ENCODE measurements around the gene METRNL. TPM values are rescaled to one million over a fixed set of nuclear protein-coding genes. Genes with fewer than 3 reads are reported as not detected.
"Not testable (repeated sequence)": the region's sequence is repeated elsewhere in the genome, so short reads cannot be mapped to it uniquely, and the experiment has no call there.

Gene METRNL
- polyA plus RNA-seq, 3 donors, result 13.1 to 133 (median 29.8) TPM

DNA sequence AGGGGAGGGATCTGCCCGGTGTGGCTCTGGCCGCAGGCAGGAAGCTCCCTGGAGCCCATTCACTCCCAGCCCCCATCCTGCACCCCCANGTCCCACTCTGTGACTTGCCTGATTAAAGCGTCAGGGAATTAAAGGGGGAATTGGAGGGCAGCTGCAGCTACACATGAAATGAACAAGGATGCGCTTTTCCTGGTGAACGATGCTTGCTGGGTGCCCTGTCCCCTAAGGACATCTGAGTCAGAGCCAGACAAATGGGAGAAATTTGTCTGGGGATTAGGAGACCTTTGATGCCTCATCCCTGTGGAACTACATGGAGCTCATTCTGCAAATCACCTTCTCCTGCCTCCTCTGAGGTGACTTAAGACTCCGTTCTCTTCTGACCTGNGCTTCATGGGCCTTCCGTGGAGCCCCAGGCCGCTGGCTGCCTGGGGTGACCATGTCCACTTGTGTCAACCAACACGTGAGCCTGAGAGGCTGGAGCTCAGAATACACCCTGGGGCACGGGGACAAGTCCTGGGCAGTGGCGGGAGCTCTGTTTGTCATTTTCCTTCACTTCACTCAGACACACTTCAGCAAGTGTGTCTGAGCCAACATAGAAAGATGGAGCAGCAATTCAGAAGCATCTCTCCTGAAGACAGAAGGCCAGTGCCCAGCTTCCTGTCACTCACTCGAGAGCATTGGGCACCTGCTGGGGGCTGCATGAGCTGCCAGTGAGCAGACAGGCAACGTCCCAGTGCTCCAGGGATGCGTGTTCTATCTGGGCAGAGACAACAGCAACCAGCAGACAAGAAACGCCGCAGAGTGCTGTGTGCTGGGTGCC is 54.1 kb downstream of the METRNL start:
- 93% methylated on average over 14 of the region's 16 CpGs for WGBS (ENCODE audit: insufficient coverage)
- no peak for DNase-seq
- Histone ChIP-seq H3K27ac (ENCODE audit: low read depth in 1 of 2, low read length in 2 of 2) (no peak overlapping the region), H3K9me3 (replicated peaks in 1 of 2; ENCODE audit: control insufficient read depth in 1 of 2, insufficient read depth in 1 of 2, low read length in 2 of 2) (no peaks in the 10 kb centered on the region), H3K4me3 (replicated peaks in 1 of 3; ENCODE audit: low read depth in 2 of 3, low read length in 3 of 3) (no peak overlapping the region), H3K36me3 (replicated peaks in 1 of 2; ENCODE audit: control insufficient read depth in 1 of 2, insufficient read depth in 2 of 2, low read length in 2 of 2) (no peaks in the 10 kb centered on the region), H2AFZ (ENCODE audit: insufficient read depth, low read depth, low read length, poor library complexity, severe bottlenecking) (no peak overlapping the region), H3K79me2 (ENCODE audit: insufficient read depth, low read length) (no peaks in the 10 kb centered on the region), H4K20me1 (ENCODE audit: insufficient read depth, low read length) (no peaks in the 10 kb centered on the region), H3K9ac (ENCODE audit: insufficient read depth, low read length, poor library complexity, severe bottlenecking) (no peak overlapping the region), H3K4me1 (ENCODE audit: control insufficient read depth in 1 of 2, insufficient read depth in 2 of 2, low read length in 2 of 2) (peaks cover 0 to 3% of the 10 kb centered on the region in 2 donors), H3K4me2 (replicated peaks; ENCODE audit: extremely low read depth, low read length, poor library complexity, severe bottlenecking) (no peak overlapping the region), H3K27me3 (ENCODE audit: control insufficient read depth in 2 of 2, insufficient read depth in 2 of 2, low read length in 2 of 2) (peaks cover 0 to 4% of the 10 kb centered on the region in 2 donors)
- Mint-ChIP-seq H3K36me3 (peaks cover 0 to 1% of the 10 kb centered on the region in 2 donors), H3K4me1 (peaks cover 11% of the 10 kb centered on the region), H3K4me3 (no peak overlapping the region), H3K9me3 (peaks cover 0 to 2% (median 0%) of the 10 kb centered on the region in 7 donors), H3K27me3 (ENCODE audit: low read depth in 3 of 3) (peaks cover 1 to 24% (median 9%) of the 10 kb centered on the region in 3 donors), H3K27ac (peak overlapping the region in 2 of 7 donors; percentile 14 to 46)
- TF ChIP-seq CTCF (IDR thresholded peaks at IDR 0.05), result no peak
- intact Hi-C loops (cut with micrococcal nuclease), result no loop called here

DNA sequence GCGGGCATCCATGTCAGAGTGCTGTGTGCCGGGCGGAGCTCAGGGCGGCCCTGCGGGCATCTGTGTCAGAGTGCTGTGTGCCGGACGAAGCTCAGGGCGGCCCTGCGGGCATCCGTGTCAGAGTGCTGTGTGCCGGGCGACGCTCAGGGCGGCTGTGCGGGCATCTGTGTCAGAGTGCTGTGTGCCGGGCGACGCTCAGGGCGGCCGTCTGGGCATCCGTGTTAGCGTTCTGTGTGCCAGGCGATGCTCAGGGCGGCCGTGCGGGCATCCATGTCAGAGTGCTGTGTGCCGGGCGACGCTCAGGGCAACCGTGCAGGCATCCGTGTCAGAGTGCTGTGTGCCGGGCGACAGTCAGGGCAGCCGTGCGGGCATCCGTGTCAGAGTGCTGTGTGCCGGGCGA is 55.0 kb downstream of the METRNL start:
- DNase-seq; H3K27ac Mint-ChIP-seq; H3K4me3 Mint-ChIP-seq; H3K9ac ChIP-seq (ENCODE audit: insufficient read depth, low read length, poor library complexity, severe bottlenecking); H3K27ac ChIP-seq (ENCODE audit: low read depth in 1 of 2, low read length in 2 of 2); H3K9me3 Mint-ChIP-seq; intact Hi-C loops (cut with micrococcal nuclease); H3K4me2 ChIP-seq (replicated peaks; ENCODE audit: extremely low read depth, low read length, poor library complexity, severe bottlenecking); H3K4me1 ChIP-seq (ENCODE audit: control insufficient read depth in 1 of 2, insufficient read depth in 2 of 2, low read length in 2 of 2); H3K9me3 ChIP-seq (replicated peaks in 1 of 2; ENCODE audit: control insufficient read depth in 1 of 2, insufficient read depth in 1 of 2, low read length in 2 of 2); H2AFZ ChIP-seq (ENCODE audit: insufficient read depth, low read depth, low read length, poor library complexity, severe bottlenecking); H3K27me3 ChIP-seq (ENCODE audit: control insufficient read depth in 2 of 2, insufficient read depth in 2 of 2, low read length in 2 of 2); H4K20me1 ChIP-seq (ENCODE audit: insufficient read depth, low read length); H3K4me3 ChIP-seq (replicated peaks in 1 of 3; ENCODE audit: low read depth in 2 of 3, low read length in 3 of 3); H3K36me3 ChIP-seq (replicated peaks in 1 of 2; ENCODE audit: control insufficient read depth in 1 of 2, insufficient read depth in 2 of 2, low read length in 2 of 2); H3K36me3 Mint-ChIP-seq; H3K79me2 ChIP-seq (ENCODE audit: insufficient read depth, low read length): not testable (repeated sequence)
- peaks cover 11% of the 10 kb centered on the region for H3K4me1 Mint-ChIP-seq
- peaks cover 1 to 22% (median 8%) of the 10 kb centered on the region in 3 donors for H3K27me3 Mint-ChIP-seq (ENCODE audit: low read depth in 3 of 3)
- no CpG with 5 or more reads among the region's 38 CpGs for WGBS (ENCODE audit: insufficient coverage)

Measured in CD14-positive monocyte (primary cell).